Neural cell (in vitro differentiated cells): ENCODE data around the gene ERAL1.

ENCODE experiments used
- EP300 ChIP-seq: fragments of 450-650 bp; conservative IDR thresholded peaks from 2 replicates; pipeline ENCODE4 v1.6.1; 2014; ENCODE audit warnings: antibody characterized with exemption, mild to moderate bottlenecking, moderate library complexity; ENCODE audit not compliant: poor library complexity, severe bottlenecking
- EZH2 ChIP-seq: fragments of 200-600, 300-800 bp; shearing (Covaris generic), sonication (generic); IDR thresholded peaks from 2 replicates; pipeline ENCODE4 v1.6.1; 2014; ENCODE audit warnings: antibody characterized with exemption, low read length, borderline replicate concordance, mild to moderate bottlenecking; ENCODE audit not compliant: insufficient read depth, poor library complexity, severe bottlenecking
- MXI1 ChIP-seq: fragments of 450-650 bp; conservative IDR thresholded peaks from 2 replicates; pipeline ENCODE4 v1.6.1; 2014; ENCODE audit warnings: antibody characterized with exemption, mild to moderate bottlenecking; ENCODE audit not compliant: poor library complexity, severe bottlenecking
- POLR2AphosphoS5 ChIP-seq: IDR thresholded peaks from 2 replicates; pipeline ENCODE4 v1.6.1; 2012
- RAD21 ChIP-seq: fragments of 450-650 bp; conservative IDR thresholded peaks from 2 replicates; pipeline ENCODE4 v1.6.1; 2014; ENCODE audit warnings: antibody characterized with exemption, mild to moderate bottlenecking, moderate library complexity
- SMC3 ChIP-seq: fragments of 450-650 bp; conservative IDR thresholded peaks from 2 replicates; pipeline ENCODE4 v1.6.1; 2014; ENCODE audit warnings: antibody characterized with exemption, mild to moderate bottlenecking, moderate library complexity; ENCODE audit not compliant: poor library complexity
- TAF1 ChIP-seq: IDR thresholded peaks from 2 replicates; pipeline ENCODE4 v1.6.1; 2012; ENCODE audit warnings: low read depth
- TF ChIP-seq, protein P1 (sequence below): fragments of 450-650 bp; IDR thresholded peaks from 2 replicates; pipeline ENCODE4 v1.5.1; 2014; ENCODE audit warnings: antibody characterized with exemption, mild to moderate bottlenecking, moderate library complexity; ENCODE audit not compliant: poor library complexity, severe bottlenecking
- TF ChIP-seq, protein P2 (sequence below): IDR thresholded peaks from 2 replicates; pipeline ENCODE4 v1.6.1; 2012; ENCODE audit warnings: borderline replicate concordance

DNA sequence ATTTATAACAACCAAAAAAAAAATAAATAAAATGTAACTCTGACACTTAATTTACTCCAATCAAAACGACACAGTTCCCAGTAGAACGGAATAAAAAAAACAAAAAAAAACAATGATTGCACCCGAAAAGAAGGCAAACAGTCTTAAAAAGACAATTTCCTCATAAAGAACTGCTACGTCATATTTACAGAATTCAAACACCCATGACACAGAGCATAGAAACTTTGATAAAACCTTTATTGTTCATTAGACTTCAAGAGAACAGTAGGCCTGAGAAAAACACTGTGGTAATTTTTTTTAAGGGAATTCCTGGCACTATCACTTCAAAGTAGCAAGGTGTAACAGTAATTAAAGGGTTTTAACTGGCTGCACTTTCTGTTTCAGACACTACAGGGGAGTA, 38.3 kb upstream of the ERAL1 start:
- TF ChIP-seq, protein P1, sequence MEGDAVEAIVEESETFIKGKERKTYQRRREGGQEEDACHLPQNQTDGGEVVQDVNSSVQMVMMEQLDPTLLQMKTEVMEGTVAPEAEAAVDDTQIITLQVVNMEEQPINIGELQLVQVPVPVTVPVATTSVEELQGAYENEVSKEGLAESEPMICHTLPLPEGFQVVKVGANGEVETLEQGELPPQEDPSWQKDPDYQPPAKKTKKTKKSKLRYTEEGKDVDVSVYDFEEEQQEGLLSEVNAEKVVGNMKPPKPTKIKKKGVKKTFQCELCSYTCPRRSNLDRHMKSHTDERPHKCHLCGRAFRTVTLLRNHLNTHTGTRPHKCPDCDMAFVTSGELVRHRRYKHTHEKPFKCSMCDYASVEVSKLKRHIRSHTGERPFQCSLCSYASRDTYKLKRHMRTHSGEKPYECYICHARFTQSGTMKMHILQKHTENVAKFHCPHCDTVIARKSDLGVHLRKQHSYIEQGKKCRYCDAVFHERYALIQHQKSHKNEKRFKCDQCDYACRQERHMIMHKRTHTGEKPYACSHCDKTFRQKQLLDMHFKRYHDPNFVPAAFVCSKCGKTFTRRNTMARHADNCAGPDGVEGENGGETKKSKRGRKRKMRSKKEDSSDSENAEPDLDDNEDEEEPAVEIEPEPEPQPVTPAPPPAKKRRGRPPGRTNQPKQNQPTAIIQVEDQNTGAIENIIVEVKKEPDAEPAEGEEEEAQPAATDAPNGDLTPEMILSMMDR = no peak
- no peak for TF ChIP-seq RAD21
- no peak for TF ChIP-seq EP300
- no peak for TF ChIP-seq EZH2
- TF ChIP-seq, protein P2, sequence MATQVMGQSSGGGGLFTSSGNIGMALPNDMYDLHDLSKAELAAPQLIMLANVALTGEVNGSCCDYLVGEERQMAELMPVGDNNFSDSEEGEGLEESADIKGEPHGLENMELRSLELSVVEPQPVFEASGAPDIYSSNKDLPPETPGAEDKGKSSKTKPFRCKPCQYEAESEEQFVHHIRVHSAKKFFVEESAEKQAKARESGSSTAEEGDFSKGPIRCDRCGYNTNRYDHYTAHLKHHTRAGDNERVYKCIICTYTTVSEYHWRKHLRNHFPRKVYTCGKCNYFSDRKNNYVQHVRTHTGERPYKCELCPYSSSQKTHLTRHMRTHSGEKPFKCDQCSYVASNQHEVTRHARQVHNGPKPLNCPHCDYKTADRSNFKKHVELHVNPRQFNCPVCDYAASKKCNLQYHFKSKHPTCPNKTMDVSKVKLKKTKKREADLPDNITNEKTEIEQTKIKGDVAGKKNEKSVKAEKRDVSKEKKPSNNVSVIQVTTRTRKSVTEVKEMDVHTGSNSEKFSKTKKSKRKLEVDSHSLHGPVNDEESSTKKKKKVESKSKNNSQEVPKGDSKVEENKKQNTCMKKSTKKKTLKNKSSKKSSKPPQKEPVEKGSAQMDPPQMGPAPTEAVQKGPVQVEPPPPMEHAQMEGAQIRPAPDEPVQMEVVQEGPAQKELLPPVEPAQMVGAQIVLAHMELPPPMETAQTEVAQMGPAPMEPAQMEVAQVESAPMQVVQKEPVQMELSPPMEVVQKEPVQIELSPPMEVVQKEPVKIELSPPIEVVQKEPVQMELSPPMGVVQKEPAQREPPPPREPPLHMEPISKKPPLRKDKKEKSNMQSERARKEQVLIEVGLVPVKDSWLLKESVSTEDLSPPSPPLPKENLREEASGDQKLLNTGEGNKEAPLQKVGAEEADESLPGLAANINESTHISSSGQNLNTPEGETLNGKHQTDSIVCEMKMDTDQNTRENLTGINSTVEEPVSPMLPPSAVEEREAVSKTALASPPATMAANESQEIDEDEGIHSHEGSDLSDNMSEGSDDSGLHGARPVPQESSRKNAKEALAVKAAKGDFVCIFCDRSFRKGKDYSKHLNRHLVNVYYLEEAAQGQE = no peak
- no peak for TF ChIP-seq TAF1
- no peak for TF ChIP-seq POLR2AphosphoS5
- TF ChIP-seq SMC3 = no peak
- no peak for TF ChIP-seq MXI1
